ENCODE results near the gene FAF2.

The FAF2 gene

DNA sequence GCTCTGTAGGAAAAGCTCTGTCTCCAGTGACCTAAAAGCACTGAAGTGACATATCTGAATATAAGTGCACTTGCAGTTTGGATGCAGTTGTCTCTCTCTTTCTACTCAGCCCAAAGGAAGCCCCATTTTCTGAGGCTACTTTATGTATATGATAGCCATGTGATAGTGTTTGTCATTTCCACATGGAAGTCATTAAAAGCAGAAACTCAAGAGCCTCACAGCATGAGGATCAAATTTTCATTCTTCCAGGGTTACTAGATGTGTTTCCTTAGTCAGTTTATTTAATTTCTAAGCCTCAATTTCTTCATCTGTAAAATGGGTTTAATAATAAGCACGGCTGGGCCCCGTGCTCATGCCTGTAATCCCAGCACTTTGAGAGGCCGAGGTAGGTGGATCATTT lies 52.3 kb downstream of the FAF2 start:
- Histone ChIP-seq H3K4me3 (replicated peaks; ENCODE audit: insufficient read depth, low read length) (no peak overlapping the region), H3K27ac (replicated peaks) (no peak overlapping the region), H3K27me3 (ENCODE audit: insufficient read depth, poor library complexity, severe bottlenecking) (no peaks in the 10 kb centered on the region)
- TF ChIP-seq, protein P1, sequence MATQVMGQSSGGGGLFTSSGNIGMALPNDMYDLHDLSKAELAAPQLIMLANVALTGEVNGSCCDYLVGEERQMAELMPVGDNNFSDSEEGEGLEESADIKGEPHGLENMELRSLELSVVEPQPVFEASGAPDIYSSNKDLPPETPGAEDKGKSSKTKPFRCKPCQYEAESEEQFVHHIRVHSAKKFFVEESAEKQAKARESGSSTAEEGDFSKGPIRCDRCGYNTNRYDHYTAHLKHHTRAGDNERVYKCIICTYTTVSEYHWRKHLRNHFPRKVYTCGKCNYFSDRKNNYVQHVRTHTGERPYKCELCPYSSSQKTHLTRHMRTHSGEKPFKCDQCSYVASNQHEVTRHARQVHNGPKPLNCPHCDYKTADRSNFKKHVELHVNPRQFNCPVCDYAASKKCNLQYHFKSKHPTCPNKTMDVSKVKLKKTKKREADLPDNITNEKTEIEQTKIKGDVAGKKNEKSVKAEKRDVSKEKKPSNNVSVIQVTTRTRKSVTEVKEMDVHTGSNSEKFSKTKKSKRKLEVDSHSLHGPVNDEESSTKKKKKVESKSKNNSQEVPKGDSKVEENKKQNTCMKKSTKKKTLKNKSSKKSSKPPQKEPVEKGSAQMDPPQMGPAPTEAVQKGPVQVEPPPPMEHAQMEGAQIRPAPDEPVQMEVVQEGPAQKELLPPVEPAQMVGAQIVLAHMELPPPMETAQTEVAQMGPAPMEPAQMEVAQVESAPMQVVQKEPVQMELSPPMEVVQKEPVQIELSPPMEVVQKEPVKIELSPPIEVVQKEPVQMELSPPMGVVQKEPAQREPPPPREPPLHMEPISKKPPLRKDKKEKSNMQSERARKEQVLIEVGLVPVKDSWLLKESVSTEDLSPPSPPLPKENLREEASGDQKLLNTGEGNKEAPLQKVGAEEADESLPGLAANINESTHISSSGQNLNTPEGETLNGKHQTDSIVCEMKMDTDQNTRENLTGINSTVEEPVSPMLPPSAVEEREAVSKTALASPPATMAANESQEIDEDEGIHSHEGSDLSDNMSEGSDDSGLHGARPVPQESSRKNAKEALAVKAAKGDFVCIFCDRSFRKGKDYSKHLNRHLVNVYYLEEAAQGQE (IDR thresholded peaks at IDR 0.05; ENCODE audit: insufficient replicate concordance, low read depth) = no peak
- no peak for TF ChIP-seq SPI1 (IDR thresholded peaks at IDR 0.05; ENCODE audit: borderline replicate concordance, low read depth)
- TF ChIP-seq GABPA (IDR thresholded peaks at IDR 0.05; ENCODE audit: low read depth) = no peak
- TF ChIP-seq POLR2AphosphoS5 (IDR thresholded peaks at IDR 0.05; ENCODE audit: low read depth) = no peak
- TF ChIP-seq, protein P2, sequence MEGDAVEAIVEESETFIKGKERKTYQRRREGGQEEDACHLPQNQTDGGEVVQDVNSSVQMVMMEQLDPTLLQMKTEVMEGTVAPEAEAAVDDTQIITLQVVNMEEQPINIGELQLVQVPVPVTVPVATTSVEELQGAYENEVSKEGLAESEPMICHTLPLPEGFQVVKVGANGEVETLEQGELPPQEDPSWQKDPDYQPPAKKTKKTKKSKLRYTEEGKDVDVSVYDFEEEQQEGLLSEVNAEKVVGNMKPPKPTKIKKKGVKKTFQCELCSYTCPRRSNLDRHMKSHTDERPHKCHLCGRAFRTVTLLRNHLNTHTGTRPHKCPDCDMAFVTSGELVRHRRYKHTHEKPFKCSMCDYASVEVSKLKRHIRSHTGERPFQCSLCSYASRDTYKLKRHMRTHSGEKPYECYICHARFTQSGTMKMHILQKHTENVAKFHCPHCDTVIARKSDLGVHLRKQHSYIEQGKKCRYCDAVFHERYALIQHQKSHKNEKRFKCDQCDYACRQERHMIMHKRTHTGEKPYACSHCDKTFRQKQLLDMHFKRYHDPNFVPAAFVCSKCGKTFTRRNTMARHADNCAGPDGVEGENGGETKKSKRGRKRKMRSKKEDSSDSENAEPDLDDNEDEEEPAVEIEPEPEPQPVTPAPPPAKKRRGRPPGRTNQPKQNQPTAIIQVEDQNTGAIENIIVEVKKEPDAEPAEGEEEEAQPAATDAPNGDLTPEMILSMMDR (IDR thresholded peaks at IDR 0.05; ENCODE audit: insufficient read depth, low read length) = no peak
- DNase-seq (ENCODE audit: low read depth in 1 of 2, low spot score in 1 of 2) = no peak

DNA sequence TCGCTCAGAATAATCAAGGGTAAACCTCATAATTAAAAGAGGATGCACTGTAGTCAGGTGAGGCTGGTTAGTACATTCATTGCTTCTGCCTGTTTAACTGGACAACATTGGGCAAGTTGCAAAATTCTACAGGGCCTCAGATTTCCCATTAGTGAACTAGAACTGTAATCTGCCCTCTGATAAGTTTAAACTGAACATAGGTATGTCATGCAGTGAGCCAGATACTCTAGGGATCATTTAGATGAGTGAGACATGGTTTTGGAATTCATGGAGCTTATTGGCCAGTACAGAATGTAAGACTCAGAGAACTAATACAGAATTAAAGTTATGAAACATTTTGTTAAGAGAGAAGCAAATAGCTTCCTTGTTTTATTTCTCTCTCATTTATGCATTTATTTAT lies 53.1 kb downstream of the FAF2 start:
- TF ChIP-seq, protein P1 (IDR thresholded peaks at IDR 0.05; ENCODE audit: insufficient replicate concordance, low read depth) = no peak
- TF ChIP-seq GABPA (IDR thresholded peaks at IDR 0.05; ENCODE audit: low read depth) (no peak), POLR2AphosphoS5 (IDR thresholded peaks at IDR 0.05; ENCODE audit: low read depth) (no peak), SPI1 (IDR thresholded peaks at IDR 0.05; ENCODE audit: borderline replicate concordance, low read depth) (no peak)
- TF ChIP-seq, protein P2 (IDR thresholded peaks at IDR 0.05; ENCODE audit: insufficient read depth, low read length) = no peak
- H3K27ac ChIP-seq (replicated peaks) = no peak overlapping the region
- no peak overlapping the region for H3K4me3 ChIP-seq (replicated peaks; ENCODE audit: insufficient read depth, low read length)
- DNase-seq (ENCODE audit: low read depth in 1 of 2, low spot score in 1 of 2) = no peak
- no peaks in the 10 kb centered on the region for H3K27me3 ChIP-seq (ENCODE audit: insufficient read depth, poor library complexity, severe bottlenecking)

DNA sequence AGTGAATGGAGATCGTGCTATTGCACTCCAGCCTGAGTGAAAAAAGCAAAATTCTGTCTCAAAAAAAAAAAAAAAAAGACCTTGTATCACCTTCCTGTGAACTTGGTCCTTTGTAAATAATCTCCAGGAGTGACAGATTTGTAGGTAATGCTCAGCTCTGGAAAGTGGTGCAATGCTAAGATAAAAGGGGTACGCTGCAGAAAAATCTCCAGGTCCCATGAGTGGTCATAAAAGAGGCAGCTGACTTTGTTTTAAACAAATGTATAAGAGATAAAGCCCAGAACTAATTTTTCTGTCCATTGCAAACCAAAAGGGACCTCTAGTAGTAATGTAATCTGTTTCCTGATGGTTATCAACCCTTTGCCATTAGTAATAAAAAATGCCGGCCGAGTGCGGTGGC lies 55.3 kb downstream of the FAF2 start:
- Histone ChIP-seq H3K4me3 (replicated peaks; ENCODE audit: insufficient read depth, low read length) (no peak overlapping the region), H3K27me3 (ENCODE audit: insufficient read depth, poor library complexity, severe bottlenecking) (no peaks in the 10 kb centered on the region), H3K27ac (replicated peaks) (no peak overlapping the region)
- TF ChIP-seq POLR2AphosphoS5 (IDR thresholded peaks at IDR 0.05; ENCODE audit: low read depth) (no peak), SPI1 (IDR thresholded peaks at IDR 0.05; ENCODE audit: borderline replicate concordance, low read depth) (no peak), GABPA (IDR thresholded peaks at IDR 0.05; ENCODE audit: low read depth) (no peak)
- TF ChIP-seq, protein P2 (IDR thresholded peaks at IDR 0.05; ENCODE audit: insufficient read depth, low read length) = no peak
- TF ChIP-seq, protein P1 (IDR thresholded peaks at IDR 0.05; ENCODE audit: insufficient replicate concordance, low read depth) = no peak
- DNase-seq (ENCODE audit: low read depth in 1 of 2, low spot score in 1 of 2) = no peak

All from HL-60 (cell line).